Heart left ventricle (tissue), 16 donors: ENCODE measurements around the gene CYB5D1. TPM values are rescaled to one million over a fixed set of nuclear protein-coding genes. Genes with fewer than 3 reads are reported as not detected.

Experiments used
- ATAC-seq, 4 donors: fragments of 200-7000 bp; cut with Tn5 transposase; one replicate each; pipeline ENCODE4 v1.9.1; 2020 to 2022; ENCODE audit warnings: moderate library complexity in 4 of 4, mild to moderate bottlenecking in 3 of 4, moderate number of reproducible peaks in 1 of 4
- DNase-seq, 5 donors: peaks; one replicate each; pipeline ENCODE4 v3.0.0-alpha.2; 2020
- H3K27ac ChIP-seq, 12 donors: fragments of 200-600 bp; sonication (generic) in 4 of 12; one replicate each; pipeline versions ENCODE4 v1.5.0 to v1.8.0; 2016 to 2022; ENCODE audit warnings: mild to moderate bottlenecking in 2 of 12
- H3K27me3 ChIP-seq, 9 donors: fragments of 200-600 bp; sonication (generic) in 2 of 9; one replicate each; pipeline versions ENCODE4 v1.5.1 to v1.8.0; 2016 to 2022; ENCODE audit warnings: mild to moderate bottlenecking in 3 of 9
- H3K36me3 ChIP-seq, 9 donors: fragments of 200-600 bp; sonication (generic) in 2 of 9; one replicate each; pipeline versions ENCODE4 v1.5.0 to v1.8.0; 2018 to 2022; ENCODE audit warnings: mild to moderate bottlenecking in 2 of 9
- H3K4me1 ChIP-seq, 12 donors: fragments of 200-600 bp; sonication (generic) in 4 of 12; one replicate each; pipeline versions ENCODE4 v1.5.0 to v1.8.0; 2016 to 2022; ENCODE audit warnings: mild to moderate bottlenecking in 3 of 12
- H3K4me3 ChIP-seq, 12 donors: fragments of 200-600 bp; sonication (generic) in 4 of 12; one replicate each; pipeline versions ENCODE4 v1.5.0 to v1.8.0; 2017 to 2022; ENCODE audit warnings: mild to moderate bottlenecking in 9 of 12, moderate library complexity in 4 of 12
- H3K9me3 ChIP-seq, 12 donors: fragments of 200-600 bp; sonication (generic) in 4 of 12; one replicate each; pipeline versions ENCODE4 v1.5.0 to v1.8.0; 2016 to 2022; ENCODE audit warnings: mild to moderate bottlenecking in 1 of 12
- CTCF ChIP-seq, 12 donors: fragments of 200-600 bp; sonication (generic) in 4 of 12; IDR thresholded peaks; one replicate each; pipeline versions ENCODE4 v1.5.0 to v1.8.0; 2018 to 2022; ENCODE audit warnings: antibody characterized with exemption in 12 of 12, mild to moderate bottlenecking in 5 of 12
- POLR2A ChIP-seq, 2 donors: fragments of 450-650 bp; IDR thresholded peaks; one replicate each; pipeline ENCODE4 v1.6.1; 2017; ENCODE audit warnings: antibody characterized with exemption in 2 of 2, mild to moderate bottlenecking in 2 of 2, moderate library complexity in 2 of 2
- WGBS, 4 donors: extraction: QIAGEN DNeasy Blood & Tissue Kit in 2 of 4; methylation state at CpG; one replicate each; pipeline versions ENCODE4 v1.1.5 to v1.1.7; 2013 to 2018; 5-methylcytosine and 5-hydroxymethylcytosine counted together
- intact Hi-C, 10 donors: fragments of 100-400 bp; cut with DNase I; formaldehyde crosslinking; loops; one replicate each; pipeline versions ENCODE4 v1.11.1 to v1.14.2; 2022
- polyA plus RNA-seq, 2 donors: library from polyadenylated mRNA; stranded (reverse); fragments of 200-250 nt; gene quantifications; one replicate each; pipeline ENCODE4 v1.2.3, GENCODE V29; 2013
- total RNA-seq, 9 donors: library from RNA; depleted of rRNA in 2 of 9; stranded (reverse); fragments of >200 nt in 2 of 9; fragmentation: NEBNext Ultra II Directional in 3 of 9; extraction: Animal tissue kit (Norgen Biotek cat#: 25700) in 3 of 9; gene quantifications; one replicate each; pipeline versions ENCODE4 v1.1.0 to v1.2.4, GENCODE V29; 2016 to 2023
- donor health status: ischemic (EF 13 %, LVEDD 7.1; RV severe dilation, severe dysfunction).
- donor health status: healthy with polysubstance abuse.
- donor health status: DM: no; HTN: yes; CAD: no.
- donor health status: DM: no; HTN: no; CAD: no.
- donor health status: ischemic (EF 25% LVEDD 6.9; RV normal size, moderate dysfunction).
- donor health status: ischemic (EF 25% LVEDD 5.7; RV mildly dilated, moderate dysfunction).
- donor health status: healthy.
- donor health status: DM: yes; HTN: yes; CAD: no.
- donor health status: ischemic (EF 35%, LVEDD 5.7; RV mildly dilated, moderate dysfunction).
- donor health status: nonischemic (EF 11% LVEDD 7.7; RV severe dilation, severe dysfunction).
- donor health status: DM: yes; HTN: yes; CAD: no.
- donor health status: PGD.
- donor health status: ischemic (EF 29% LVEDD 5.4; RV normal size, mild dysfunction).
- donor health status: nonischemic (EF 23%, LVEDD 6.1; RV moderate dilation, normal function).

The CYB5D1 gene
- total and polyA plus RNA-seq, 11 donors = 9.3 to 20.4 (median 15.5) TPM

- Histone ChIP-seq H3K27ac (peak overlapping the region in 1 of 12 donors; percentile 24), H3K27me3 (no peaks in the 10 kb centered on the region), H3K4me3 (no peak overlapping the region), H3K4me1 (peaks cover 0 to 13% (median 0%) of the 10 kb centered on the region in 12 donors), H3K9me3 (peaks cover 0 to 4% (median 0%) of the 10 kb centered on the region in 12 donors), H3K36me3 (peaks cover 0 to 18% (median 0%) of the 10 kb centered on the region in 9 donors)
- no peak for DNase-seq
- 81 to 86% (median 85%) methylated on average over 5 of the region's 5 CpGs for WGBS, 4 donors
- ATAC-seq = no peak
- intact Hi-C loops = loop anchor here in 2 of 10 donors (2.0 to 10.0 kb wide), 2 partner anchors 117 to 123 kb away; no protein-coding TSS in a partner anchor
- no peak for TF ChIP-seq POLR2A (IDR thresholded peaks at IDR 0.05)
Observed at GRCh38 chr17:7867881-7868329, 10.1 kb downstream of the CYB5D1 start.

- H3K4me3 ChIP-seq = no peak overlapping the region
- peaks cover 0 to 12% (median 0%) of the 10 kb centered on the region in 12 donors for H3K4me1 ChIP-seq
- no peak for TF ChIP-seq CTCF (IDR thresholded peaks at IDR 0.05)
- no peak for ATAC-seq
- H3K36me3 ChIP-seq = peaks cover 0 to 26% (median 6%) of the 10 kb centered on the region in 9 donors
- H3K9me3 ChIP-seq = no peaks in the 10 kb centered on the region
- WGBS, 4 donors = 71 to 79% (median 74%) methylated on average over 4 of the region's 4 CpGs
- H3K27me3 ChIP-seq = no peaks in the 10 kb centered on the region
- no peak overlapping the region for H3K27ac ChIP-seq
- DNase-seq = no peak
- intact Hi-C loops = no loop called here
Observed at GRCh38 chr17:7873051-7873450, 15.2 kb downstream of the CYB5D1 start.

- Histone ChIP-seq H3K9me3 (no peaks in the 10 kb centered on the region), H3K4me3 (no peak overlapping the region), H3K27ac (no peak overlapping the region), H3K27me3 (no peaks in the 10 kb centered on the region), H3K36me3 (peaks cover 0 to 49% (median 8%) of the 10 kb centered on the region in 9 donors), H3K4me1 (peaks cover 0 to 20% (median 0%) of the 10 kb centered on the region in 12 donors)
- 70 to 76% (median 73%) methylated on average over 2 of the region's 2 CpGs for WGBS, 4 donors
- no peak for TF ChIP-seq POLR2A (IDR thresholded peaks at IDR 0.05)
- no peak for TF ChIP-seq CTCF (IDR thresholded peaks at IDR 0.05)
- intact Hi-C loops = no loop called here
- DNase-seq (no peak), ATAC-seq (no peak)
Observed at GRCh38 chr17:7875804-7876370, 18.1 kb downstream of the CYB5D1 start.

- no peaks in the 10 kb centered on the region for H3K9me3 ChIP-seq
- no peak for TF ChIP-seq POLR2A (IDR thresholded peaks at IDR 0.05)
- TF ChIP-seq CTCF (IDR thresholded peaks at IDR 0.05) = no peak
- H3K4me3 ChIP-seq = no peak overlapping the region
- intact Hi-C loops = no loop called here
- peaks cover 0 to 43% (median 0%) of the 10 kb centered on the region in 12 donors for H3K4me1 ChIP-seq
- H3K36me3 ChIP-seq = peaks cover 0 to 59% (median 8%) of the 10 kb centered on the region in 9 donors
- H3K27me3 ChIP-seq = no peaks in the 10 kb centered on the region
- ATAC-seq (no peak), DNase-seq (no peak)
- 88 to 97% (median 95%) methylated on average over 7 of the region's 7 CpGs for WGBS, 4 donors
- no peak overlapping the region for H3K27ac ChIP-seq
Observed at GRCh38 chr17:7878234-7878633, 20.4 kb downstream of the CYB5D1 start.
